Activated CD8-positive, alpha-beta memory T cell treated with anti-CD3 and anti-CD28 coated beads for 24 hours (primary cell): ENCODE data around the gene TNS4.
"Not testable (repeated sequence)": the region's sequence is repeated elsewhere in the genome, so short reads cannot be mapped to it uniquely, and the experiment has no call there.

ENCODE experiments used
- DNase-seq: peaks from one replicate; pipeline ENCODE4 v3.0.0-alpha.2; 2020

Gene TNS4

GRCh38 chr17:40501499-40501911 is at the start of gene TNS4:
Gene TNS4, minus strand, starts transcription at chr17:40501623. Its CDS starts 5,198 bp downstream, at chr17:40496425.
- DNase-seq: no peak

GRCh38 chr17:40550608-40551007 is 49.2 kb upstream of the TNS4 start:
- peak; percentile 59 for DNase-seq

- peak; percentile 74 for DNase-seq
Measured at GRCh38 chr17:40548982-40549685, 47.7 kb upstream of the TNS4 start.

- DNase-seq: peak; percentile 59
Measured at GRCh38 chr17:40548491-40548981, 47.1 kb upstream of the TNS4 start.

GRCh38 chr17:40547785-40548478 is 46.5 kb upstream of the TNS4 start:
- DNase-seq: no peak

- DNase-seq: peak; percentile 83
Measured at GRCh38 chr17:40547079-40547784, 45.8 kb upstream of the TNS4 start.

GRCh38 chr17:40546497-40546896 is 45.1 kb upstream of the TNS4 start:
- DNase-seq: not testable (repeated sequence)

GRCh38 chr17:40545660-40546059 is 44.2 kb upstream of the TNS4 start:
- peak; percentile 53 for DNase-seq

- DNase-seq: peak; percentile 83
Measured at GRCh38 chr17:40542558-40543411, 41.4 kb upstream of the TNS4 start.

GRCh38 chr17:40541873-40542557 is 40.6 kb upstream of the TNS4 start:
- no peak for DNase-seq

- peak; percentile 89 for DNase-seq
Measured at GRCh38 chr17:40541060-40541872, 39.8 kb upstream of the TNS4 start.

- DNase-seq: peak; percentile 82
Measured at GRCh38 chr17:40540448-40540847, 39.0 kb upstream of the TNS4 start.

- DNase-seq: peak; percentile 65
Measured at GRCh38 chr17:40539711-40540411, 38.4 kb upstream of the TNS4 start.

- DNase-seq: peak; percentile 60
Measured at GRCh38 chr17:40538936-40539705, 37.7 kb upstream of the TNS4 start.

GRCh38 chr17:40538019-40538935 is 36.9 kb upstream of the TNS4 start:
- DNase-seq: peak; percentile 60

- DNase-seq: no peak
Measured at GRCh38 chr17:40536295-40537171, 35.1 kb upstream of the TNS4 start.

- DNase-seq: no peak
Measured at GRCh38 chr17:40535924-40536294, 34.5 kb upstream of the TNS4 start.
